GM19193 (cell line): ENCODE data around the gene ZNF888.
A peak's percentile ranks its signal among the peaks of the same experiment; 100 is the strongest.

Experiments used
- POLR2A ChIP-seq: IDR thresholded peaks from 4 replicates; pipeline ENCODE4 v1.6.1; 2011; ENCODE audit not compliant: insufficient read depth, insufficient read length; ENCODE audit errors: extremely low read depth

The ZNF888 gene

GRCh38 chr19:52943884-52944643, 20.8 kb upstream of the ZNF888 start:
- no peak for TF ChIP-seq POLR2A

- TF ChIP-seq POLR2A = no peak
Measured at GRCh38 chr19:52943134-52943883, 20.1 kb upstream of the ZNF888 start.

- peak; percentile 86 for TF ChIP-seq POLR2A
Measured at GRCh38 chr19:52942386-52943133, 19.3 kb upstream of the ZNF888 start.

DNA sequence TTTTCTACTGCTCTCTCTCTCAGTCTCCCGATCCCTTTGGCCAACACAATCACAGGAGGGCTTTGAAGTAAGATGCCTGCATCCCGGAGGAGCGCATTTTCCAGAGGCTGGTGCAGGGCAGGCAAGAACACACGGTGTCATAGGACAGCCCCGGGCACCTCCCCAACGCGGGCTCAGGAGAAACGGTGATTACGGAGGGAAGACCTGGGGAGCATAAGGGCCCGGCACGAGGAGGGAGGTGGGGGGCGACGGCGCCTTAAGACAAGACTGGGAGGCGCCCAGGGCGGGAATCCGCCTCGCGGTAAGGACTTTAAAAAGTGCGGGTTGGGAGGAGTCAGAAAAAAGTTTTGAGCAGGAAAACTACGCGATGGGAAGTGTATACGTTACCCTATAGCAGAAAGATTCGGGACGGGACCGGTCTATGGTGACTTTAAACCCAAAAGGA, 18.7 kb upstream of the ZNF888 start:
- TF ChIP-seq POLR2A = no peak

DNA sequence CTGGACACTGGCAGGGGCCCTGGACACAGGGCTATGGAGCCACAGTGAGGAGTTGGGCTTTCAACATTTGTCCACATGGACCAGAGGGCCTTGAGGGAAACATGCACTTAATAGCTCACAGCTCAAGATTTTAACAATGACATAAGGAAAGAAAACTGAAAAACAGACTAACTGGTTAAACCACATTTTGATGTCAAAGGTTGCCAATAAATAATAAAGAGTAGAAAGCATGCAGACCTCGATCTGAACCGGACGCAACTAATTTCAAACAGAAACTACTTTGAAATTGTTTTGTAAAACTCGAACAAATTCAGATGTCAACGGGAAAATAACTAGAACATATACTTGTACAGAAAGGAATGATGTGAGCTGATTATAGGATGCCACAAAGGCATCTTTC, 15.5 kb upstream of the ZNF888 start:
- no peak for TF ChIP-seq POLR2A

GRCh38 chr19:52936954-52937325, 13.7 kb upstream of the ZNF888 start:
- TF ChIP-seq POLR2A = no peak

- TF ChIP-seq POLR2A = no peak
Measured at GRCh38 chr19:52936151-52936953, 13.1 kb upstream of the ZNF888 start.

DNA sequence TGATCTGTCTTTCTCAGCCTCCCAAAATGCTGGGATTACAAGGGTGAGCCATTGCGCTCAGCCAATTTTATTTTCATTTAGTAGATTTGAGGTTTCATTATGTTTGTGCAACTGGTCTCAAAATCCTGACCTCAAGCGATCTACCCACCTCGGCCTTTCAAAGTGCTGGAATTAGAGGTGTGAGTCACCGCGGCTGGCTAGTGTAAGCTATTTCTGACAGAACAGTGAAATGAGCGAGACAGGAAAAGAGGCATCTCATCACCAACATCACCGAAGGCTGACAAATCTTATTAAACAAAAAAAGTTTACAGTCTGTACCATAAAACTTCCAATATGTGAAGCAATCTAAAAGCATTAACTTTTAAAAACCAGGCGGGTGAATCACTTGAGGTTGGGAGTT, 12.2 kb upstream of the ZNF888 start:
- no peak for TF ChIP-seq POLR2A

- no peak for TF ChIP-seq POLR2A
Measured at GRCh38 chr19:52923778-52924593, 758 bp upstream of the ZNF888 start.

DNA sequence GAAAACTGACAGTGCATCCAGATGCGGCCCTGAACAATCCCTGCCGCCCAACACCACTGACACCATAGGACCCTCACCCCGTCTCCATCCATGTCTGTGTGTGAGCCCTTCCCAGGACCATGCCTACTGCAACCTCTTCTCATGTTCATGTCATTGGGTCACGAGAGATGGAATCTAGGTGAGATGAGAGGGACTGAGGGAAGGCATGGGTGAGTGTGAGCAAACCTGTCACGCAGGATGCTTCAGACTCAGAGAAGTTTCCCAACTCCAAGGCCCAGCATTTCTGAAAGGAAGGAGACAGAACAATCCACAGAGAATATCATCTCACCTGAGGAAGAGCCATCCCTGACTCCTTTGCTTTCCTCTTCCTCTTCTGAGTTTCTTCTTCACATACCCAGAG, 5.7 kb downstream of the ZNF888 start:
- TF ChIP-seq POLR2A = no peak

GRCh38 chr19:52910648-52911047, 12.6 kb downstream of the ZNF888 start:
- no peak for TF ChIP-seq POLR2A

GRCh38 chr19:52901842-52902241, 21.4 kb downstream of the ZNF888 start:
- TF ChIP-seq POLR2A = no peak

DNA sequence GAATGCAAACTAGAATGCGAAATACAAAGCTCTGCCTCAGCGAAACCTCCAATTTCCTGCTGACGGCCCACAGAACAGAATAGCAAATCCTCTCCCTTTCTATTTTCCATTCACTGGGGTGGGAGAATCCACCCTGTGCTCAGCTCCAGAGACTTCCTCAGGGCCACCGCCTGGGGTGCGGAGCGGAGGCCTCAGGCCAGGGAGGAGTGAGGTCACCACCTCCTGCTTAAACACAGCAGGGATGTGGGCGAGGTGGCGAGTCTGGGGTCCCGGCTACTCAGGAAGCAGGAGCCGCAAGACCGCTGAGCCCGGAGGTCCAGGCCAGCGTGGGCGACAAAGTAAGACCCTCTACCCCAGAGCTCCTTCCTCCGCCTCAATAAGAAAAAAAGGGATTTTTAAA, 25.1 kb downstream of the ZNF888 start:
- TF ChIP-seq POLR2A = no peak
